ENCODE data around the gene SMIM10L2A. TPM values are rescaled to one million over a fixed set of nuclear protein-coding genes. Genes with fewer than 3 reads are reported as not detected.
A peak's percentile ranks its signal among the peaks of the same experiment; 100 is the strongest.
"Not testable (repeated sequence)": the region's sequence is repeated elsewhere in the genome, so short reads cannot be mapped to it uniquely, and the experiment has no call there.

Gene SMIM10L2A
- 1.3 and 1.5 TPM in 2 replicates for total RNA-seq

- DNase-seq (ENCODE audit: extremely low read depth, low read depth, low spot score): no peak
These were observed at the start of gene SMIM10L2A for GRCh38 chrX:135421932-135422809. Gene SMIM10L2A, plus strand, starts transcription at chrX:135421944. Its CDS starts 188 bp downstream, at chrX:135422132.

GRCh38 chrX:135373357-135373756 lies 48.4 kb upstream of the SMIM10L2A start:
- DNase-seq (ENCODE audit: extremely low read depth, low read depth, low spot score): no peak

- DNase-seq (ENCODE audit: extremely low read depth, low read depth, low spot score): peak; percentile 54
These were observed 39.5 kb upstream of the SMIM10L2A start for GRCh38 chrX:135382260-135382659.

- DNase-seq (ENCODE audit: extremely low read depth, low read depth, low spot score): no peak
These were observed 38.5 kb upstream of the SMIM10L2A start for GRCh38 chrX:135383249-135383648.

- no peak for DNase-seq (ENCODE audit: extremely low read depth, low read depth, low spot score)
These were observed 37.4 kb upstream of the SMIM10L2A start for GRCh38 chrX:135384161-135384836.

- DNase-seq (ENCODE audit: extremely low read depth, low read depth, low spot score): no peak
These were observed 32.9 kb upstream of the SMIM10L2A start for GRCh38 chrX:135388841-135389240.

- DNase-seq (ENCODE audit: extremely low read depth, low read depth, low spot score): no peak
These were observed 32.5 kb upstream of the SMIM10L2A start for GRCh38 chrX:135389243-135389642.

GRCh38 chrX:135389717-135390116 lies 32.0 kb upstream of the SMIM10L2A start:
- no peak for DNase-seq (ENCODE audit: extremely low read depth, low read depth, low spot score)

- no peak for DNase-seq (ENCODE audit: extremely low read depth, low read depth, low spot score)
These were observed 30.0 kb upstream of the SMIM10L2A start for GRCh38 chrX:135391734-135392133.

- no peak for DNase-seq (ENCODE audit: extremely low read depth, low read depth, low spot score)
These were observed 28.7 kb upstream of the SMIM10L2A start for GRCh38 chrX:135393051-135393450.

GRCh38 chrX:135395064-135395463 lies 26.7 kb upstream of the SMIM10L2A start:
- DNase-seq (ENCODE audit: extremely low read depth, low read depth, low spot score): no peak

GRCh38 chrX:135396109-135396508 lies 25.6 kb upstream of the SMIM10L2A start:
- peak; percentile 51 for DNase-seq (ENCODE audit: extremely low read depth, low read depth, low spot score)

GRCh38 chrX:135396566-135396965 lies 25.2 kb upstream of the SMIM10L2A start:
- DNase-seq (ENCODE audit: extremely low read depth, low read depth, low spot score): no peak

- DNase-seq (ENCODE audit: extremely low read depth, low read depth, low spot score): no peak
These were observed 24.1 kb upstream of the SMIM10L2A start for GRCh38 chrX:135397652-135398051.

- no peak for DNase-seq (ENCODE audit: extremely low read depth, low read depth, low spot score)
These were observed 18.4 kb upstream of the SMIM10L2A start for GRCh38 chrX:135403374-135403773.

- DNase-seq (ENCODE audit: extremely low read depth, low read depth, low spot score): not testable (repeated sequence)
These were observed 15.3 kb upstream of the SMIM10L2A start for GRCh38 chrX:135406428-135406827.

- no peak for DNase-seq (ENCODE audit: extremely low read depth, low read depth, low spot score)
These were observed 12.9 kb upstream of the SMIM10L2A start for GRCh38 chrX:135408794-135409193.

- no peak for DNase-seq (ENCODE audit: extremely low read depth, low read depth, low spot score)
These were observed 10.7 kb upstream of the SMIM10L2A start for GRCh38 chrX:135410861-135411627.

GRCh38 chrX:135411893-135412292 lies 9.9 kb upstream of the SMIM10L2A start:
- DNase-seq (ENCODE audit: extremely low read depth, low read depth, low spot score): no peak

- DNase-seq (ENCODE audit: extremely low read depth, low read depth, low spot score): no peak
These were observed 5.2 kb upstream of the SMIM10L2A start for GRCh38 chrX:135416546-135416945.

- no peak for DNase-seq (ENCODE audit: extremely low read depth, low read depth, low spot score)
These were observed 913 bp upstream of the SMIM10L2A start for GRCh38 chrX:135420831-135421230.
